ENCODE data around the gene PDZK1IP1.
"Not testable (repeated sequence)": the region's sequence is repeated elsewhere in the genome, so short reads cannot be mapped to it uniquely, and the experiment has no call there.

The PDZK1IP1 gene

GRCh38 chr1:47223921-47224675, 34.3 kb upstream of the PDZK1IP1 start:
- DNase-seq = no peak

GRCh38 chr1:47223174-47223920, 33.5 kb upstream of the PDZK1IP1 start:
- DNase-seq = no peak

- no peak for DNase-seq
Observed at GRCh38 chr1:47222476-47222875, 32.6 kb upstream of the PDZK1IP1 start.

- no peak for DNase-seq
Observed at GRCh38 chr1:47219590-47220220, 29.9 kb upstream of the PDZK1IP1 start.

- no peak for DNase-seq
Observed at GRCh38 chr1:47219001-47219400, 29.2 kb upstream of the PDZK1IP1 start.

GRCh38 chr1:47216278-47217059, 26.6 kb upstream of the PDZK1IP1 start:
- DNase-seq = no peak

- DNase-seq = no peak
Observed at GRCh38 chr1:47215713-47216112, 25.9 kb upstream of the PDZK1IP1 start.

GRCh38 chr1:47214549-47214948, 24.7 kb upstream of the PDZK1IP1 start:
- no peak for DNase-seq

GRCh38 chr1:47213230-47213963, 23.6 kb upstream of the PDZK1IP1 start:
- no peak for DNase-seq

GRCh38 chr1:47212636-47213229, 22.9 kb upstream of the PDZK1IP1 start:
- DNase-seq = no peak

GRCh38 chr1:47211796-47212269, 22.0 kb upstream of the PDZK1IP1 start:
- DNase-seq = no peak

GRCh38 chr1:47210666-47211065, 20.8 kb upstream of the PDZK1IP1 start:
- DNase-seq = no peak

GRCh38 chr1:47209725-47210325, 20.0 kb upstream of the PDZK1IP1 start:
- no peak for DNase-seq

- DNase-seq = no peak
Observed at GRCh38 chr1:47209091-47209490, 19.3 kb upstream of the PDZK1IP1 start.

- DNase-seq = no peak
Observed at GRCh38 chr1:47208374-47208850, 18.6 kb upstream of the PDZK1IP1 start.

- no peak for DNase-seq
Observed at GRCh38 chr1:47207803-47208373, 18.1 kb upstream of the PDZK1IP1 start.

- no peak for DNase-seq
Observed at GRCh38 chr1:47205918-47206317, 16.1 kb upstream of the PDZK1IP1 start.

GRCh38 chr1:47203504-47203903, 13.7 kb upstream of the PDZK1IP1 start:
- DNase-seq = not testable (repeated sequence)

- no peak for DNase-seq
Observed at GRCh38 chr1:47201179-47201578, 11.3 kb upstream of the PDZK1IP1 start.

- no peak for DNase-seq
Observed at GRCh38 chr1:47198214-47198613, 8.4 kb upstream of the PDZK1IP1 start.

GRCh38 chr1:47196622-47197021, 6.8 kb upstream of the PDZK1IP1 start:
- DNase-seq = no peak

All from NCI-H82 (cell line).